Breast epithelium (tissue), 3 donors: ENCODE measurements around the gene HDDC3.

ENCODE experiments used
- CTCF ChIP-seq, 3 donors: fragments of 450-650 bp; IDR thresholded peaks; one replicate each; pipeline ENCODE4 v1.5.1; 2016 to 2017; ENCODE audit warnings: antibody characterized with exemption in 3 of 3, mild to moderate bottlenecking in 3 of 3, moderate library complexity in 3 of 3
- POLR2A ChIP-seq: fragments of 450-650 bp; IDR thresholded peaks from one replicate; pipeline ENCODE4 v1.6.1; 2016; ENCODE audit warnings: antibody characterized with exemption, mild to moderate bottlenecking, moderate library complexity

- TF ChIP-seq CTCF (IDR thresholded peaks at IDR 0.05) (no peak), POLR2A (no peak)
These were observed 21.1 kb downstream of the HDDC3 start for GRCh38 chr15:90911302-90911623.
